ENCODE measurements around the gene VARS2.

VARS2 gene

DNA sequence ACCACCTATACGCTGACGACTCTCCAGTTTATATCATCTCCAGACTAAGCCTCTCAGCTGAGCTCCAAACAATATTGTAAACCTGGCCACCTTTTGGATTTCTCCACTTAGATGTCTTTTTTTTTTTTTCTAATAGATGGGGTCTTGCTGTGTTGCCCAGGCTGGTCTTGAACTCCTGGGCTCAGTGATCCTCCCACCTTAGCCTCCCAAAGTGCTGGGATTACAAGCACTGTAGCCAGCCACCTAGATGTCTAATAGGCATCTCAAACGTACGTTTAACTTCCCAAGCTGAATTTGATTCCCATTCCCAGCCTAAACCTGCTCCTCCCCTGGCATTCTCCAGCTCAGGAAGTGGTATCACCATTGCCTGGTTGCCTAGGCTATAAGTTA is 24.5 kb upstream of the VARS2 start:
- Histone ChIP-seq H3K4me2 (ENCODE audit: low read depth, low read length, poor library complexity, severe bottlenecking) (no peak overlapping the region), H3K9me2 (replicated peaks; ENCODE audit: low read depth, low read length) (no peaks in the 10 kb centered on the region), H3K4me3 (ENCODE audit: low read length, poor library complexity, severe bottlenecking) (no peak overlapping the region), H3K4me1 (ENCODE audit: insufficient read depth, low read length, poor library complexity, severe bottlenecking) (no peaks in the 10 kb centered on the region), H3F3A (ENCODE audit: low read depth) (no peaks in the 10 kb centered on the region), H3K27me3 (ENCODE audit: insufficient read depth, low read length, poor library complexity, severe bottlenecking) (peaks cover 13% of the 10 kb centered on the region), H3K36me3 (ENCODE audit: insufficient read depth, low read length) (no peaks in the 10 kb centered on the region), H4K20me1 (ENCODE audit: insufficient read depth, low read length, poor library complexity, severe bottlenecking) (no peaks in the 10 kb centered on the region), H3K9me3 (ENCODE audit: insufficient read depth, low read depth, low read length) (no peaks in the 10 kb centered on the region), H2AFZ (ENCODE audit: low read length) (no peak overlapping the region), H3K79me2 (ENCODE audit: insufficient read depth, low read length) (no peaks in the 10 kb centered on the region), H3K9ac (ENCODE audit: low read depth, low read length, poor library complexity, severe bottlenecking) (no peak overlapping the region)
- TF ChIP-seq, protein P1, sequence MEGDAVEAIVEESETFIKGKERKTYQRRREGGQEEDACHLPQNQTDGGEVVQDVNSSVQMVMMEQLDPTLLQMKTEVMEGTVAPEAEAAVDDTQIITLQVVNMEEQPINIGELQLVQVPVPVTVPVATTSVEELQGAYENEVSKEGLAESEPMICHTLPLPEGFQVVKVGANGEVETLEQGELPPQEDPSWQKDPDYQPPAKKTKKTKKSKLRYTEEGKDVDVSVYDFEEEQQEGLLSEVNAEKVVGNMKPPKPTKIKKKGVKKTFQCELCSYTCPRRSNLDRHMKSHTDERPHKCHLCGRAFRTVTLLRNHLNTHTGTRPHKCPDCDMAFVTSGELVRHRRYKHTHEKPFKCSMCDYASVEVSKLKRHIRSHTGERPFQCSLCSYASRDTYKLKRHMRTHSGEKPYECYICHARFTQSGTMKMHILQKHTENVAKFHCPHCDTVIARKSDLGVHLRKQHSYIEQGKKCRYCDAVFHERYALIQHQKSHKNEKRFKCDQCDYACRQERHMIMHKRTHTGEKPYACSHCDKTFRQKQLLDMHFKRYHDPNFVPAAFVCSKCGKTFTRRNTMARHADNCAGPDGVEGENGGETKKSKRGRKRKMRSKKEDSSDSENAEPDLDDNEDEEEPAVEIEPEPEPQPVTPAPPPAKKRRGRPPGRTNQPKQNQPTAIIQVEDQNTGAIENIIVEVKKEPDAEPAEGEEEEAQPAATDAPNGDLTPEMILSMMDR (conservative IDR thresholded peaks at IDR 0.05; ENCODE audit: low read length), result no peak
- TF ChIP-seq EZH2phosphoT487 (IDR thresholded peaks at IDR 0.05; ENCODE audit: borderline replicate concordance), result no peak

DNA sequence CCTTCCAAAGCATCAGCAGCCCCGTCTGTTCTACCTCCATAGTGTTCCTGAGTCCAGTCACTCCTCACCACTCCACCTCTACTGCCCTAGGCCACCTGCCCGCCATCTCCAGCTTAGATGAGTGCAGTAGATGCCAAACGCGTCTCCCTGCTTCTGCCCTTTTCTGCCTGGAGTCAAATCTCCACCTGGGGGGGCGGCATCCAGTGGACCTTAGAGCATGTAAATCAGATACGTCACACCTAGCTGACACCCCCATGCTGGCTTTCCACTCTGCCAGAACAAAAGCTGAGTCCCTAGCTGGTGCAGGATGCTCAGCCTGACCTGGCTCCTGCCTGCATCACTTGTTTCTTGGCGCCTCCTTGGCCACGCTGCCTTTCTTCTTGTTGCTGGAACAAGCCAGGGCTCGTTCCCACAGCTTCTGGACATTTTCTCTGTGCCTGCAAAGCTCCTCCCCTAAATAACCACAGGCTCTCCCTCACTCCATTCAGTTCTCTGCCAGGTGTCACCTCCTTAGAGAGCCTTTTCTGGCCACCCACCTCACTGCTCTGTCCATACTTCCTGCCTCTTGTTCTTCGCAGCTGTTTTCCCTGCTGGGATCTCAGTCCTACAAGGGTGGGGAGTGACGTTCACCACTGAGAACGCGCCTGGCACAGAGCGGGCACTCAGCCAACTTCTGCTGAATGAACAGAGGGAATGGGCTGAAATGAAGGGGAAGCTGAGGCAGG is 24.0 kb upstream of the VARS2 start:
- TF ChIP-seq, protein P1 (conservative IDR thresholded peaks at IDR 0.05; ENCODE audit: low read length), result no peak
- no peak for TF ChIP-seq EZH2phosphoT487 (IDR thresholded peaks at IDR 0.05; ENCODE audit: borderline replicate concordance)
- Histone ChIP-seq H3K9me2 (replicated peaks; ENCODE audit: low read depth, low read length) (no peaks in the 10 kb centered on the region), H3K79me2 (ENCODE audit: insufficient read depth, low read length) (no peaks in the 10 kb centered on the region), H3F3A (ENCODE audit: low read depth) (no peaks in the 10 kb centered on the region), H2AFZ (ENCODE audit: low read length) (no peak overlapping the region), H3K27me3 (ENCODE audit: insufficient read depth, low read length, poor library complexity, severe bottlenecking) (peaks cover 7% of the 10 kb centered on the region), H3K9ac (ENCODE audit: low read depth, low read length, poor library complexity, severe bottlenecking) (no peak overlapping the region), H3K4me3 (ENCODE audit: low read length, poor library complexity, severe bottlenecking) (no peak overlapping the region), H4K20me1 (ENCODE audit: insufficient read depth, low read length, poor library complexity, severe bottlenecking) (no peaks in the 10 kb centered on the region), H3K36me3 (ENCODE audit: insufficient read depth, low read length) (no peaks in the 10 kb centered on the region), H3K4me2 (ENCODE audit: low read depth, low read length, poor library complexity, severe bottlenecking) (no peak overlapping the region), H3K4me1 (ENCODE audit: insufficient read depth, low read length, poor library complexity, severe bottlenecking) (no peaks in the 10 kb centered on the region), H3K9me3 (ENCODE audit: insufficient read depth, low read depth, low read length) (no peaks in the 10 kb centered on the region)

DNA sequence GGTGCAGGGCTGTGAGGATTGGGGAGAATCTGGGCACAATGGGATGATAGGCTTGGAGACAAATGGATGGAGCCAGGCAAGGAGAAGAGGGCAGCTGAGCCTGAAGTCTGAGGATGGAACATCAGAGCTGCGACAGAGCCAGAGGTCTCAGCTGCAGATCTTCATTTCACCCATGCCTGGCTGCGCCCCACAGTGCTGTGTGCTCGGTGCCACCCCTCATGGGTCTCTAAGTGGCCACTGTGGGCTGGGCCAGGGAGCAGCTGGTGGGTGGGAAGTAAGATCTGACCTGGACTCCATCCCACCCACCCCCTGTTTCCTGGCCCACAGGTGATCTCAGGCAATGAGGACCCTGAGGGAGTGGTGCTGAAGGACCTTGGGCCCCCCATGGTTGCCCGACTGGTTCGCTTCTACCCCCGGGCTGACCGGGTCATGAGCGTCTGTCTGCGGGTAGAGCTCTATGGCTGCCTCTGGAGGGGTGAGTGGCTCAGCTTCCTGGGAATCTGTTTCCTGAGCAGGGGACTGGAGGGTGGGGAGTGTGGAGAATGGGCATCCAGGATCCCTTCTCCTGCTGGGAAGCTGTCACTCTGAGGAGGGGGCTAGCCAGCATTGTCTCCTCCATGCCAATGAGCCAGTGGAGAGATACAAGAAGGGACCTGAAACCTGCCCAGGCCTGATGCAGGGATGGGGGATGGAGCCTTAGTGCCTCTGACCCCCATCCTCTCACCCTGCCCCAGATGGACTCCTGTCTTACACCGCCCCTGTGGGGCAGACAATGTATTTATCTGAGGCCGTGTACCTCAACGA is 23.2 kb upstream of the VARS2 start:
- Histone ChIP-seq H3K9ac (ENCODE audit: low read depth, low read length, poor library complexity, severe bottlenecking) (no peak overlapping the region), H4K20me1 (ENCODE audit: insufficient read depth, low read length, poor library complexity, severe bottlenecking) (no peaks in the 10 kb centered on the region), H3K4me2 (ENCODE audit: low read depth, low read length, poor library complexity, severe bottlenecking) (no peak overlapping the region), H3K79me2 (ENCODE audit: insufficient read depth, low read length) (no peaks in the 10 kb centered on the region), H3K4me1 (ENCODE audit: insufficient read depth, low read length, poor library complexity, severe bottlenecking) (no peaks in the 10 kb centered on the region), H3K4me3 (ENCODE audit: low read length, poor library complexity, severe bottlenecking) (no peak overlapping the region), H3K9me2 (replicated peaks; ENCODE audit: low read depth, low read length) (no peaks in the 10 kb centered on the region), H3K9me3 (ENCODE audit: insufficient read depth, low read depth, low read length) (no peaks in the 10 kb centered on the region), H3F3A (ENCODE audit: low read depth) (no peaks in the 10 kb centered on the region), H3K36me3 (ENCODE audit: insufficient read depth, low read length) (no peaks in the 10 kb centered on the region), H3K27me3 (ENCODE audit: insufficient read depth, low read length, poor library complexity, severe bottlenecking) (no peaks in the 10 kb centered on the region), H2AFZ (ENCODE audit: low read length) (no peak overlapping the region)
- TF ChIP-seq EZH2phosphoT487 (IDR thresholded peaks at IDR 0.05; ENCODE audit: borderline replicate concordance), result no peak
- TF ChIP-seq, protein P1 (conservative IDR thresholded peaks at IDR 0.05; ENCODE audit: low read length), result no peak

Data from Loucy (cell line).